Measurements from ENCODE around the gene CDSN.
A peak's percentile ranks its signal among the peaks of the same experiment; 100 is the strongest.

The CDSN gene

DNA sequence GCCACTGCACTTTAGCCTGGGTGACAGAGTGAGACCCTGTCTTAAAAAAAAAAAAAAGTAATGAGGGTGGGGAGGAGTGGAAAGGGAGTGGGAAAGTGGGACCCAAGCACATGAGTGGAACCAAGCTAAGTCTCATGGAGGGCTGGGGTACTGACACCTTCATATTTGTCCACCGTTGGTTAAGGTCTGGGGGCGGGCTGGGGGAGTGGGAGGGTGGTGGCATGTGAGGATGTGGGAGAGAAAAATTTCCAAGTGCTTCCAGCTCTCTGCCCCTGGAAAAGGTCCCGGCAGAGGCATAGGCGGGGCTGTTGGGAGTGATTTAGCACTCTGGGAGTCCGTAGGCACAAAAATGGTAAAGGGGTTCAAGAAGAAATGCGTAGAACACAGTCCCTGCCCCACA is 12.6 kb upstream of the CDSN start:
- CTCF ChIA-PET = interaction anchor here (1.2 to 4.6 kb wide), 4 partner anchors 9 to 102 kb away, joined by 3 to 28 read pairs (median 4); partner anchors contain the start of gene PSORS1C1
- no peak for DNase-seq
- peaks cover 0 to 2% (median 0%) of the 10 kb centered on the region in 5 experiments for H3K27me3 ChIP-seq (replicated peaks in 2 of 5; ENCODE audit: control insufficient read depth in 4 of 5, insufficient read depth in 5 of 5, low read length in 4 of 5)
- 77% methylated on average over 6 of the region's 6 CpGs for WGBS (ENCODE audit: insufficient coverage)
- H3K27ac ChIP-seq (ENCODE audit: insufficient read depth in 1 of 2, low read depth in 1 of 2, low read length in 2 of 2, poor library complexity in 1 of 2, severe bottlenecking in 2 of 2) = no peak overlapping the region
- no peaks in the 10 kb centered on the region for H3K36me3 ChIP-seq (ENCODE audit: control insufficient read depth in 4 of 4, insufficient read depth in 4 of 4, low read length in 3 of 4)
- no peaks in the 10 kb centered on the region for H3K9me3 ChIP-seq (ENCODE audit: control extremely low read depth in 1 of 5, control insufficient read depth in 4 of 5, insufficient read depth in 2 of 5, low read depth in 1 of 5, low read length in 4 of 5)
- H3K4me3 ChIP-seq (ENCODE audit: control insufficient read depth in 1 of 7, extremely low read depth in 1 of 7, insufficient read depth in 4 of 7, low read depth in 2 of 7, low read length in 6 of 7) = no peak overlapping the region
- POLR2A ChIA-PET = interaction anchor here (1.1 kb wide), 1 partner anchor 25 kb away, joined by 3 read pairs; the partner anchor contains the start of gene CCHCR1
- H3K4me1 ChIP-seq (ENCODE audit: control extremely low read depth in 1 of 4, control insufficient read depth in 4 of 4, insufficient read depth in 4 of 4, low read length in 3 of 4) = peaks cover 0 to 4% (median 3%) of the 10 kb centered on the region in 4 experiments

DNA sequence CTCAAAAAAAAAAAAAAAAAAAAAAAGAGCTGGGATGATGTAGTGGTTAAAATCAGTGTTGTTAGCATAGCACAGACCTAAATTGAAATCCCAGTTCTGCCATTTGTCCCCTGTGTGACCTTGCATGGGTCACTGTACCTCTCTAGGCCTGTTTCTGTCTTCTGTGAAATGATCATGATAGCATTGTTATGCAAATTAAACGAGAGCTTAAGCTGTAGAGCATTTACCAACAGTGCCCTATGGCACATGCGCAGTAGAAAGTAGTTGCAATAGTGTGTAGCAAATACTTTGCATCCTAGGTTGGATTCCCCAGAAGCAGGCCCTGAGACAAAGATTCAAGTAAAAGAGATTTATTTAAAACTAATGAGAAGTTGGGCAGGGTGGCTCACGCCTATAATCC is 11.3 kb upstream of the CDSN start:
- POLR2A ChIA-PET = no interaction called here
- peaks cover 0 to 2% (median 0%) of the 10 kb centered on the region in 4 experiments for H3K4me1 ChIP-seq (ENCODE audit: control extremely low read depth in 1 of 4, control insufficient read depth in 4 of 4, insufficient read depth in 4 of 4, low read length in 3 of 4)
- no peak for DNase-seq
- H3K4me3 ChIP-seq (ENCODE audit: control insufficient read depth in 1 of 7, extremely low read depth in 1 of 7, insufficient read depth in 4 of 7, low read depth in 2 of 7, low read length in 6 of 7) = no peak overlapping the region
- no peaks in the 10 kb centered on the region for H3K9me3 ChIP-seq (ENCODE audit: control extremely low read depth in 1 of 5, control insufficient read depth in 4 of 5, insufficient read depth in 2 of 5, low read depth in 1 of 5, low read length in 4 of 5)
- no peak overlapping the region for H3K27ac ChIP-seq (ENCODE audit: insufficient read depth in 1 of 2, low read depth in 1 of 2, low read length in 2 of 2, poor library complexity in 1 of 2, severe bottlenecking in 2 of 2)
- peaks cover 0 to 2% (median 0%) of the 10 kb centered on the region in 5 experiments for H3K27me3 ChIP-seq (replicated peaks in 2 of 5; ENCODE audit: control insufficient read depth in 4 of 5, insufficient read depth in 5 of 5, low read length in 4 of 5)
- WGBS (ENCODE audit: insufficient coverage) = 100% methylated on average over 2 of the region's 3 CpGs
- no peaks in the 10 kb centered on the region for H3K36me3 ChIP-seq (ENCODE audit: control insufficient read depth in 4 of 4, insufficient read depth in 4 of 4, low read length in 3 of 4)
- CTCF ChIA-PET = interaction anchor here (1.0 to 4.6 kb wide), 6 partner anchors 8 to 234 kb away, joined by 3 to 28 read pairs (median 4); partner anchors contain the start of gene PSORS1C1

DNA sequence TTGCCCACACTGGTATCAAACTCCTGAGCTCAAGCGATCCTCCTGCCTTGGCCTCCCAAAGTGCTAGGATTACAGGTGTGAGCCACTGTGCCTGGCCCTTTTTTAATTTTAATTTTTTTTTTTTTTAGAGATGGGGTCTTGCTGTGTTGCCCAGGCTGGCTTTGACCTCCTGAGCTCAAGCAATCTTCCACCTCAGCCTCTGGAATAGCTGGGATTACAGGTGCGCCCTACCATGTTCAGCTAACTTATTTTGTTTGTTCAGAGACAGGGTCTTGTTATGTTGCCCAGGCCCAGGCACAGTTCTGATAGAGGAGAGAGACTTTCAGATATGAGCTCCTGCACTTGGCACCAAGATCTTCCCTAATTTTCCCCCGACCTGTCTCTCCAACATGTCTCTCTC is 10.5 kb upstream of the CDSN start:
- peaks cover 0 to under 1% (median 0%) of the 10 kb centered on the region in 5 experiments for H3K27me3 ChIP-seq (replicated peaks in 2 of 5; ENCODE audit: control insufficient read depth in 4 of 5, insufficient read depth in 5 of 5, low read length in 4 of 5)
- POLR2A ChIA-PET = no interaction called here
- peaks cover 0 to 5% (median 2%) of the 10 kb centered on the region in 4 experiments for H3K4me1 ChIP-seq (ENCODE audit: control extremely low read depth in 1 of 4, control insufficient read depth in 4 of 4, insufficient read depth in 4 of 4, low read length in 3 of 4)

DNA sequence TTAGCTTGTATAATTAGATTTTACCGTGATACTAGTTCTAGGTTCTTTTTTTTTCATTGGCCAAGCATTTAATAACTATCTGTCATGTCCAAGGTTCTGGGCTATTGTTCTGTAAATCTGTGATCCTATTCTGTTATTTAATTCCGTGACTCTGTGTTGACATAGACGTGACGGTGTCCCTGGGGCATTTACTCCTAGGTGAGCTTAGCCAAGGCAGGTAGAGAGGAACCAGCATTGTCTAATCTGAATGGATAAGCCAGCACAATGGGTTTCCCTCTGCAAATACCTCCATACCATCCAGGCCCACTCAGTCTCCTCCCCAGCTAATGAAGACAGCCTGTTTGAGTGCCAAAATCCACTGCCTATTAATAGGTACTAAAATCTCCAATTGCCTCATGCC is 8.9 kb upstream of the CDSN start:
- no peaks in the 10 kb centered on the region for H3K9me3 ChIP-seq (ENCODE audit: control extremely low read depth in 1 of 5, control insufficient read depth in 4 of 5, insufficient read depth in 2 of 5, low read depth in 1 of 5, low read length in 4 of 5)
- H3K4me1 ChIP-seq (ENCODE audit: control extremely low read depth in 1 of 4, control insufficient read depth in 4 of 4, insufficient read depth in 4 of 4, low read length in 3 of 4) = peaks cover 0 to 16% (median 11%) of the 10 kb centered on the region in 4 experiments
- no peaks in the 10 kb centered on the region for H3K27me3 ChIP-seq (replicated peaks in 2 of 5; ENCODE audit: control insufficient read depth in 4 of 5, insufficient read depth in 5 of 5, low read length in 4 of 5)
- ChIA-PET CTCF (interaction anchor here (0.6 to 2.2 kb wide), 15 partner anchors 8 to 248 kb away, joined by 3 to 8 read pairs (median 4); partner anchors contain the start of genes CCHCR1 and TCF19), POLR2A (no interaction called here)
- H3K27ac ChIP-seq (ENCODE audit: insufficient read depth in 1 of 2, low read depth in 1 of 2, low read length in 2 of 2, poor library complexity in 1 of 2, severe bottlenecking in 2 of 2) = no peak overlapping the region
- 67% methylated on average over 3 of the region's 4 CpGs for WGBS (ENCODE audit: insufficient coverage)
- no peak for DNase-seq
- H3K4me3 ChIP-seq (ENCODE audit: control insufficient read depth in 1 of 7, extremely low read depth in 1 of 7, insufficient read depth in 4 of 7, low read depth in 2 of 7, low read length in 6 of 7) = no peak overlapping the region
- H3K36me3 ChIP-seq (ENCODE audit: control insufficient read depth in 4 of 4, insufficient read depth in 4 of 4, low read length in 3 of 4) = no peaks in the 10 kb centered on the region

More for the DNA sequence above, 10.5 kb upstream of the CDSN start:
- Histone ChIP-seq H3K27ac (ENCODE audit: insufficient read depth in 1 of 2, low read depth in 1 of 2, low read length in 2 of 2, poor library complexity in 1 of 2, severe bottlenecking in 2 of 2) (no peak overlapping the region), H3K4me3 (ENCODE audit: control insufficient read depth in 1 of 7, extremely low read depth in 1 of 7, insufficient read depth in 4 of 7, low read depth in 2 of 7, low read length in 6 of 7) (no peak overlapping the region), H3K36me3 (ENCODE audit: control insufficient read depth in 4 of 4, insufficient read depth in 4 of 4, low read length in 3 of 4) (no peaks in the 10 kb centered on the region), H3K9me3 (ENCODE audit: control extremely low read depth in 1 of 5, control insufficient read depth in 4 of 5, insufficient read depth in 2 of 5, low read depth in 1 of 5, low read length in 4 of 5) (no peaks in the 10 kb centered on the region)
- WGBS (ENCODE audit: insufficient coverage) = 100% methylated on average over 3 of the region's 3 CpGs
- no peak for DNase-seq
- CTCF ChIA-PET = interaction anchor here (0.9 to 4.6 kb wide), 10 partner anchors 9 to 236 kb away, joined by 3 to 28 read pairs (median 5); partner anchors contain the start of gene PSORS1C1

DNA sequence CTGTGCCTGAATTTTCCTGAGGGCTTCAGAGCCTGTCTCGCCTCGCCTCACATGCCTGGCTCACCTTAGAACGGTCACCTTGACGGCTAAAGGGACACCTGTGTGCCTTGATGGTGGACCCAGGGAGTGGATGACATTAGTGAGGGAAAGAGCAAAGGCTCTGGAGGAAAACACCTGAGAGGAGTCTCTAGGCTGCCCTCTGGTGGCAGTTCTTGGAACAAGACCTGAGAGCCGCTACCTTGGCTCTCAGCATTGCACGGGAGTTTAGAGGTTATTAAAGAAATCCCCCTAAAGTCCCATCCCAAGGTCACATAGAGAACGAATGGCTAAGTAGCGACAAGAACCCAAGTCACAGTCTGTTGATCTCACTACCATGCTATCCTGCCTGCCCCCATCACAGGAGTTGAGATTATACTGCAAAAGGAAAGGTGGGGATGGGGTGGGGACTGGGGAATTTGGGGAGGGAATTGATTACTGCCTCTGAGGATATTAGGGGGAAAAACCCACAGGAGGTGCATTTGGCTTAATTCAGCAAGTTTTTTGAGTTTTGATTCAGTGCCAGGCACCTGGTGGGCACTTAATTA is 7.9 kb upstream of the CDSN start:
- POLR2A ChIA-PET = no interaction called here
- Histone ChIP-seq H3K27ac (ENCODE audit: insufficient read depth in 1 of 2, low read depth in 1 of 2, low read length in 2 of 2, poor library complexity in 1 of 2, severe bottlenecking in 2 of 2) (no peak overlapping the region), H3K36me3 (ENCODE audit: control insufficient read depth in 4 of 4, insufficient read depth in 4 of 4, low read length in 3 of 4) (no peaks in the 10 kb centered on the region), H3K4me3 (ENCODE audit: control insufficient read depth in 1 of 7, extremely low read depth in 1 of 7, insufficient read depth in 4 of 7, low read depth in 2 of 7, low read length in 6 of 7) (no peak overlapping the region), H3K4me1 (ENCODE audit: control extremely low read depth in 1 of 4, control insufficient read depth in 4 of 4, insufficient read depth in 4 of 4, low read length in 3 of 4) (peaks cover 0 to 16% (median 11%) of the 10 kb centered on the region in 4 experiments), H3K9me3 (ENCODE audit: control extremely low read depth in 1 of 5, control insufficient read depth in 4 of 5, insufficient read depth in 2 of 5, low read depth in 1 of 5, low read length in 4 of 5) (no peaks in the 10 kb centered on the region), H3K27me3 (replicated peaks in 2 of 5; ENCODE audit: control insufficient read depth in 4 of 5, insufficient read depth in 5 of 5, low read length in 4 of 5) (no peaks in the 10 kb centered on the region)
- CTCF ChIA-PET = interaction anchor here (0.7 to 4.7 kb wide), 8 partner anchors 9 to 215 kb away, joined by 3 to 36 read pairs (median 6); partner anchors contain the start of genes PSORS1C1 and PSORS1C2
- DNase-seq = peak; percentile 36 to 68 (median 53)
- WGBS (ENCODE audit: insufficient coverage) = 32% methylated on average over 6 of the region's 8 CpGs

DNA sequence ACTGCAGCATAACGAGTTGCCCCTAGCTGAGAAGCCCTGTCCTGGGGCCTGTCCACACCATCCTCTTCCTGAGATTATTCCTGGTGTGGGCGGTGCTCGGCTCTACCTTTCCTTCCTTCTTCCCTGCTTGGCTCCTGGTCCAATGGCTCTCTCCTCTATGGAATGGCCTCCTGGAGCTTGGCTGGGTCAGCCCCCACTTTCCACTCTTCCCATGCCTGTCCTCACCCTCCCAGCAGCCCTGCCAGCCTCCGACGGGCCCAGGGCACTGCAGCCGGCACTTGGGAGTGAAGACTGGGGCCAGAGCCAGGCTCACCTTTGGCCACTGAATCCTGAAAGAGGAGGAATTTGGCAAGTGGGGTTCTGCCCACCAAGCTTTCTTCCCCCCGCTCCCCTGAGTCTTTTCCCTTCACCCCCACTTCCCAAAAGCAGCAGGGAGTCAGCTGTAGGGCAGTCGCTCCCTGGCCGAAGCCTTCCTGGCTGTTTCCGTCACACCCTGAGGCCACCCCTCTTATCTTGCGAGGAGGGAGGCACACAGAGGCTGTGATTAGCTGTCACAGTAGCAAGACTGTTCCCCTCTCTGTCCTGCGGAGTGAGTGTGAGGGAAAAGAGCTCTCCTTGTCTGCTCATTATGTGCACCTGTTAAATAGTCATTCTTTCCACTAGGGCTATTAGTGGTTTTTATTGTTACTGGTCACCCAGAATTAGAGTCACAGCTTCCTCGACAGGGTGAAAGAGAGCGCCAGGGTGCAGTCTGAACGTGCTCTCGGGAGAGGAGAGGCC is 6.3 kb upstream of the CDSN start:
- 92% methylated on average over 14 of the region's 16 CpGs for WGBS (ENCODE audit: insufficient coverage)
- H3K4me1 ChIP-seq (ENCODE audit: control extremely low read depth in 1 of 4, control insufficient read depth in 4 of 4, insufficient read depth in 4 of 4, low read length in 3 of 4) = peaks cover 0 to 16% (median 11%) of the 10 kb centered on the region in 4 experiments
- CTCF ChIA-PET = interaction anchor here (0.7 to 4.7 kb wide), 14 partner anchors 8 to 304 kb away, joined by 3 to 36 read pairs (median 4); partner anchors contain the start of genes C6orf15, PSORS1C1 and PSORS1C2
- POLR2A ChIA-PET = no interaction called here
- H3K27ac ChIP-seq (ENCODE audit: insufficient read depth in 1 of 2, low read depth in 1 of 2, low read length in 2 of 2, poor library complexity in 1 of 2, severe bottlenecking in 2 of 2) = no peak overlapping the region
- DNase-seq = no peak
- H3K36me3 ChIP-seq (ENCODE audit: control insufficient read depth in 4 of 4, insufficient read depth in 4 of 4, low read length in 3 of 4) = no peaks in the 10 kb centered on the region
- no peak overlapping the region for H3K4me3 ChIP-seq (ENCODE audit: control insufficient read depth in 1 of 7, extremely low read depth in 1 of 7, insufficient read depth in 4 of 7, low read depth in 2 of 7, low read length in 6 of 7)
- H3K9me3 ChIP-seq (ENCODE audit: control extremely low read depth in 1 of 5, control insufficient read depth in 4 of 5, insufficient read depth in 2 of 5, low read depth in 1 of 5, low read length in 4 of 5) = no peaks in the 10 kb centered on the region
- no peaks in the 10 kb centered on the region for H3K27me3 ChIP-seq (replicated peaks in 2 of 5; ENCODE audit: control insufficient read depth in 4 of 5, insufficient read depth in 5 of 5, low read length in 4 of 5)
